Measurements from ENCODE around the gene CARD11. TPM values are rescaled to one million over a fixed set of nuclear protein-coding genes. Genes with fewer than 3 reads are reported as not detected.

The CARD11 gene
- total and polyA plus RNA-seq, 2 donors (not counting 1 experiment from before 2014, with no cell fraction given): 129 to 135 TPM

DNA sequence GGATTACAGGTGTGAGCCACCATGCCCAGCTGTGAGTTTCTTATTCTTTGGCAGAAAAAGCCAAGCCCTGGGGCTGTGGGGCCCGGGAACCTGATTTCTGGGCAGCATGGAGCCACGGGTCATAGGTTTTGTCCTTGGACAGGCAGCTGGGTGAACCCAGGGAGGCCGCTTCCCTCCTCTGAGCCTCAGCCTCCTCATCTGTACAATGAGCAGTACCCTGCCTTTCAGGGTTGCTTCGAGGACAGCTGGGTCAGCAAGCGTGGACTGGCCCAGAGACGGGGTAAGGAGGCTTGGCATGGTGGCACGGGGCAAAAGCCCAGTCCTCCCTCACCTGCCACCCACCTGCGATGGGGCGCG is 115.4 kb downstream of the CARD11 start:
- Histone ChIP-seq H3K27me3 (replicated peaks in 1 of 4; ENCODE audit: control extremely low read depth in 1 of 4, control insufficient read depth in 3 of 4, insufficient read depth in 4 of 4, low read length in 3 of 4) (no peaks in the 10 kb centered on the region), H3K36me3 (replicated peaks in 1 of 2; ENCODE audit: control extremely low read depth in 1 of 2, control insufficient read depth in 1 of 2, extremely low read depth in 1 of 2, insufficient read depth in 2 of 2, low read length in 1 of 2) (peaks cover 8 to 93% of the 10 kb centered on the region in 2 experiments), H2AFZ (ENCODE audit: insufficient read depth, low read depth, low read length, poor library complexity, severe bottlenecking) (no peak overlapping the region), H3K79me2 (ENCODE audit: control insufficient read depth, insufficient read depth, low read length) (no peaks in the 10 kb centered on the region), H3K4me1 (ENCODE audit: control insufficient read depth in 2 of 2, insufficient read depth in 2 of 2, low read length in 2 of 2) (no peaks in the 10 kb centered on the region), H4K20me1 (ENCODE audit: control insufficient read depth, insufficient read depth, low read length, poor library complexity, severe bottlenecking) (no peaks in the 10 kb centered on the region), H3K27ac (ENCODE audit: low read length in 2 of 2) (no peak overlapping the region), H3K9me3 (ENCODE audit: control extremely low read depth in 1 of 3, control insufficient read depth in 2 of 3, insufficient read depth in 1 of 3, low read length in 2 of 3) (no peaks in the 10 kb centered on the region), H3K9ac (ENCODE audit: low read length) (no peak overlapping the region), H3K4me3 (ENCODE audit: control extremely low read depth in 1 of 5, extremely low read depth in 1 of 5, insufficient read depth in 1 of 5, low read depth in 2 of 5, low read length in 4 of 5) (no peak overlapping the region), H3K4me2 (replicated peaks; ENCODE audit: low read depth, low read length, poor library complexity, severe bottlenecking) (no peak overlapping the region)
- ChIA-PET POLR2A (no interaction called here), CTCF (no interaction called here)
- H3K27ac Mint-ChIP-seq: no peak overlapping the region
- ATAC-seq (ENCODE audit: low read depth): no peak
- no peaks in the 10 kb centered on the region for H3K9me3 Mint-ChIP-seq (ENCODE audit: insufficient read depth)
- WGBS (ENCODE audit: insufficient coverage): over 99% methylated on average over 10 of the region's 10 CpGs
- no peaks in the 10 kb centered on the region for H3K4me1 Mint-ChIP-seq
- no peak for DNase-seq
- TF ChIP-seq EZH2 (IDR thresholded peaks at IDR 0.05; ENCODE audit: borderline replicate concordance, insufficient read depth, low read depth, low read length, poor library complexity, severe bottlenecking) (no peak), CTCF (IDR thresholded peaks at IDR 0.05) (no peak)
- no peak overlapping the region for H3K4me3 Mint-ChIP-seq
- intact Hi-C loops (cut with micrococcal nuclease): no loop called here
- no peaks in the 10 kb centered on the region for H3K27me3 Mint-ChIP-seq

DNA sequence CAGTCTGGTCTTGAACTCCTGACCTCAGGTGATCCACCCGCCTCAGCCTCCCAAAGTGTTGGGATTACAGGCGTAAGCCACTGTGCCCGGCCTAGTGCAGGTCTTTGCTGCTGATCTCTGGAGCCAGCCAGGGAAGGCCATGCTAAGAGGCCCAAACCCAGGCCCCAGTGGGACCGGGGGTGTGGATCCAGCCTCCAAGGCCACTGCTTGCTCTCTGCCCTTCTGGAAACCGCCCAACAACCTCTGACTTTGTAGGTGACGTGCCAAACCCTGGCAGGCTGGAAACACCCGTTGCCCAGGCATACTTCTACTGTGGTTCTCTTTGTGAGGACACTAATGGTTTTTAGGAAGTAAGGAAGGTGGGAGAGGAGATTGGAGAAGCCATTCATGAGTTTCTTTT is 116.1 kb downstream of the CARD11 start:
- Histone ChIP-seq H4K20me1 (ENCODE audit: control insufficient read depth, insufficient read depth, low read length, poor library complexity, severe bottlenecking) (no peaks in the 10 kb centered on the region), H2AFZ (ENCODE audit: insufficient read depth, low read depth, low read length, poor library complexity, severe bottlenecking) (no peak overlapping the region), H3K27me3 (replicated peaks in 1 of 4; ENCODE audit: control extremely low read depth in 1 of 4, control insufficient read depth in 3 of 4, insufficient read depth in 4 of 4, low read length in 3 of 4) (no peaks in the 10 kb centered on the region), H3K36me3 (replicated peaks in 1 of 2; ENCODE audit: control extremely low read depth in 1 of 2, control insufficient read depth in 1 of 2, extremely low read depth in 1 of 2, insufficient read depth in 2 of 2, low read length in 1 of 2) (peaks cover 7 to 93% of the 10 kb centered on the region in 2 experiments), H3K27ac (ENCODE audit: low read length in 2 of 2) (no peak overlapping the region), H3K4me1 (ENCODE audit: control insufficient read depth in 2 of 2, insufficient read depth in 2 of 2, low read length in 2 of 2) (no peaks in the 10 kb centered on the region), H3K4me3 (ENCODE audit: control extremely low read depth in 1 of 5, extremely low read depth in 1 of 5, insufficient read depth in 1 of 5, low read depth in 2 of 5, low read length in 4 of 5) (no peak overlapping the region), H3K79me2 (ENCODE audit: control insufficient read depth, insufficient read depth, low read length) (no peaks in the 10 kb centered on the region), H3K4me2 (replicated peaks; ENCODE audit: low read depth, low read length, poor library complexity, severe bottlenecking) (no peak overlapping the region), H3K9ac (ENCODE audit: low read length) (no peak overlapping the region), H3K9me3 (ENCODE audit: control extremely low read depth in 1 of 3, control insufficient read depth in 2 of 3, insufficient read depth in 1 of 3, low read length in 2 of 3) (peaks cover 0 to under 1% (median 0%) of the 10 kb centered on the region in 3 donors)
- TF ChIP-seq CTCF (IDR thresholded peaks at IDR 0.05): no peak
- no peak for TF ChIP-seq EZH2 (IDR thresholded peaks at IDR 0.05; ENCODE audit: borderline replicate concordance, insufficient read depth, low read depth, low read length, poor library complexity, severe bottlenecking)
- DNase-seq: no peak
- intact Hi-C loops (cut with micrococcal nuclease): no loop called here
- POLR2A ChIA-PET: no interaction called here
- no peaks in the 10 kb centered on the region for H3K27me3 Mint-ChIP-seq
- 100% methylated on average over 7 of the region's 7 CpGs for WGBS (ENCODE audit: insufficient coverage)
- CTCF ChIA-PET: no interaction called here
- no peak overlapping the region for H3K4me3 Mint-ChIP-seq
- no peaks in the 10 kb centered on the region for H3K9me3 Mint-ChIP-seq (ENCODE audit: insufficient read depth)
- ATAC-seq (ENCODE audit: low read depth): no peak
- no peaks in the 10 kb centered on the region for H3K4me1 Mint-ChIP-seq
- H3K27ac Mint-ChIP-seq: no peak overlapping the region
